ENCODE data around the gene NRDC. TPM values are rescaled to one million over a fixed set of nuclear protein-coding genes. Genes with fewer than 3 reads are reported as not detected.

The NRDC gene
- total and polyA plus RNA-seq, 2 of the 8 experiments (the other 6 are each of a cell fraction or from before 2014, with no cell fraction given) = 70.2 to 182 TPM

GRCh38 chr1:51819810-51820209 is 58.7 kb downstream of the NRDC start (continued):
- no peak for TF ChIP-seq CHD7 (IDR thresholded peaks at IDR 0.05; ENCODE audit: insufficient replicate concordance, low read length)
- TF ChIP-seq EP300 (IDR thresholded peaks at IDR 0.05; ENCODE audit: borderline replicate concordance in 1 of 2, low read depth in 2 of 2, low read length in 2 of 2) = no peak
- TF ChIP-seq YY1 (IDR thresholded peaks at IDR 0.05; ENCODE audit: low read depth, low read length) = no peak
- no peak for TF ChIP-seq SIX5 (IDR thresholded peaks at IDR 0.05; ENCODE audit: low read depth, low read length)
- TF ChIP-seq TCF12 (IDR thresholded peaks at IDR 0.05; ENCODE audit: low read depth, low read length) = no peak
- TF ChIP-seq POU5F1 (IDR thresholded peaks at IDR 0.05; ENCODE audit: low read depth, low read length) = no peak
- TF ChIP-seq RFX5 (IDR thresholded peaks at IDR 0.05; ENCODE audit: borderline replicate concordance, low read depth, low read length) = no peak
- no peak for TF ChIP-seq CHD2 (IDR thresholded peaks at IDR 0.05; ENCODE audit: low read length)
- no peak for TF ChIP-seq CHD1 (IDR thresholded peaks at IDR 0.05; ENCODE audit: low read depth, low read length)

Data from H1 (cell line).